IPS-15b (cell line): ENCODE data around the gene ADGRB2.

Experiments
- H3K27me3 ChIP-seq: one replicate; pipeline ENCODE4 v1.6.1; 2013; ENCODE audit warnings: low read length; ENCODE audit not compliant: control insufficient read depth, insufficient read depth
- H3K36me3 ChIP-seq: one replicate; pipeline ENCODE4 v1.6.1; 2013; ENCODE audit warnings: low read length; ENCODE audit not compliant: control insufficient read depth, insufficient read depth
- H3K4me1 ChIP-seq: one replicate; pipeline ENCODE4 v1.6.1; 2013; ENCODE audit warnings: mild to moderate bottlenecking, low read length; ENCODE audit not compliant: control insufficient read depth, insufficient read depth
- H3K4me3 ChIP-seq: one replicate; pipeline ENCODE4 v1.5.1; 2013; ENCODE audit warnings: low read depth, low read length
- H3K9ac ChIP-seq: one replicate; pipeline ENCODE4 v1.6.1; 2013; ENCODE audit warnings: low read depth, mild to moderate bottlenecking, low read length
- H3K9me3 ChIP-seq: one replicate; pipeline ENCODE4 v1.6.1; 2013; ENCODE audit warnings: mild to moderate bottlenecking, low read length; ENCODE audit not compliant: control insufficient read depth, insufficient read depth

ADGRB2 gene

DNA sequence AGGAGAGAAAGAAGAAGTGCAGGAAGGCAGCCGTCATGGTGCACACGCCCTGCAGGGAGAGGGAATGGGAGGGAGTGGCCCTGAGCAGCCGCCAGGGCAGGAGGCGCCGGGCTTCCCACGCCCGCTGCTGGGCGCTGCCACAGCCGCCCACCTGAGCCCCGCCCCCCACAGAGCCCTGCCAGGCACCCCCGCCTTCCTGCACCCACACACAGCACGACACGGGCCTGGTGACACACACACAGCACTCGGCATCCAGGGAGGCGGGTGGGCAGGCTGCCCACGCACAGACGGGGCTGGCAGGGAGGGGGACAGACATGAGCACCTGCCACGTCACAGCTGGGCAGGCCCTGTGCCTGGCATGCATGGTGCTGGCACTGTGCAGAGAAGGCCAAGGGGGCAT, 27.5 kb downstream of the ADGRB2 start:
- Histone ChIP-seq H3K36me3 (peaks cover 29% of the 10 kb centered on the region), H3K4me1 (no peaks in the 10 kb centered on the region), H3K9me3 (no peaks in the 10 kb centered on the region), H3K9ac (no peak overlapping the region), H3K27me3 (no peaks in the 10 kb centered on the region), H3K4me3 (no peak overlapping the region)

GRCh38 chr1:31735571-31735970, 28.6 kb downstream of the ADGRB2 start:
- Histone ChIP-seq H3K9me3 (no peaks in the 10 kb centered on the region), H3K4me1 (no peaks in the 10 kb centered on the region), H3K9ac (no peak overlapping the region), H3K4me3 (no peak overlapping the region), H3K36me3 (peaks cover 30% of the 10 kb centered on the region), H3K27me3 (no peaks in the 10 kb centered on the region)

DNA sequence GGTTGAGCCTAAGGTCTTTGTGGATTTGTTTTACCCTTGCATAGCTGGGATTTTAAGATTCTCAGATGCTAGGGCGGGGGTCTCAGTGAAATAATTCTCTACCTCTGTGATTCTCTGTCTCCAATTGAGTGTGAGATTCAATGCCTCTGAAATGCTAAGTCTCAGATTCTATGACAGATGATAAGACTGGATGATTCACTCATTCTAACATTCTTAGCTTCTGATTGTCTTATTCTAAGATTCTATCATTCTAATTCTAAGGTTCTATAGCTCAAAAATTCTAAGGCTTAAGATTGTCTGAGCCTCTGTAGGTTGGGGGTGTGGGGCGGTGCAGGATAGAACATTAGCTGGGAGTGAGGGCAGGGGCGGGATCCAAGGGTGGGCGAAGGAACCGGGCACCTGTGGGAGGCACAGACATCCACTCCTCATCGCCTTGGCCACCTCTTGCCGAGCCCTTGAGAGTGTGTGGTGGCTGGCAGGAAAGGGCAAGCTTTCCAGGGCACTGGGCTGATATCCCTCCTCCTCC, 29.5 kb downstream of the ADGRB2 start:
- Histone ChIP-seq H3K9me3 (no peaks in the 10 kb centered on the region), H3K36me3 (peaks cover 29% of the 10 kb centered on the region), H3K27me3 (no peaks in the 10 kb centered on the region), H3K9ac (no peak overlapping the region), H3K4me1 (no peaks in the 10 kb centered on the region), H3K4me3 (no peak overlapping the region)

DNA sequence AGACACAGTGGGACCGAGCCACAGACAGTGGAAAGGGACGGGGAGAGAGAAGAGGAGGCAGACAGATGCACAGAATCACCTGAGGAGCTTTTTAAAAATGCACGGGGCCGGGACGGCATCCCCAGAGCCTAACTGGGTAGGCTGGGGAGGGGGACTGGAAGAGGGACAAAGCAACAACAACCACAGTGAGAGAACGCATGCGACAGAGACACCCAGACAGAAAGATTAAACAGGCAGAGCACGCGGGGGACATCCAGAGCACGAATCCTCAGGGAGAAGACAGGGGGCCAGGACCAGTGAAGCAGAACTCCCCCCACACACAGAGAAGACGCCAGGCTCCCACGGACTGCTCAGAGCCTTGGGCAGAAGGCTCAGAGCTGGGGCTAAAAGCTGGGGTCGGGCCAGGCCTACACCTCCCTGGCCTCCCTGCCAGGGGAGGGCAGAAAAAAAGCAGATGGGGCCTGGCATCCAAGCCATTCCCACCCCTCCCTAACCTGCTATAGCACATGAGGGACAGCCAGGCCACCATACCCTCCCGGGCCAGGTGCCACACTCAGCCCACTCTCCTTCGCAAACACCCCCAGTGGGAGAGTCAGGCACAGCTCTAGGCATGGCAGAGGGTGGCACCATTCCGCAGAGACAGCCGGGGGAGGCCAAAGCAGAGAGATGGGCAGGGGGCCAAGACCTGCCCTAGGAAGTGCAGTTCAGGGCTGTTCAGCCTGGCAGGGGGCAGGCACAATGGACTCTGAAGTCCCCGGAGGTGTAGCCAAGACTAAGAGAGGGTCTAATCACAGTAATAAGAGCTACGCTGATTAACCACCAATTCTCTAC, 30.5 kb downstream of the ADGRB2 start:
- H3K36me3 ChIP-seq, result peaks cover 25% of the 10 kb centered on the region
- H3K9me3 ChIP-seq, result no peaks in the 10 kb centered on the region
- no peaks in the 10 kb centered on the region for H3K27me3 ChIP-seq
- H3K4me3 ChIP-seq, result no peak overlapping the region
- H3K4me1 ChIP-seq, result no peaks in the 10 kb centered on the region
- no peak overlapping the region for H3K9ac ChIP-seq

DNA sequence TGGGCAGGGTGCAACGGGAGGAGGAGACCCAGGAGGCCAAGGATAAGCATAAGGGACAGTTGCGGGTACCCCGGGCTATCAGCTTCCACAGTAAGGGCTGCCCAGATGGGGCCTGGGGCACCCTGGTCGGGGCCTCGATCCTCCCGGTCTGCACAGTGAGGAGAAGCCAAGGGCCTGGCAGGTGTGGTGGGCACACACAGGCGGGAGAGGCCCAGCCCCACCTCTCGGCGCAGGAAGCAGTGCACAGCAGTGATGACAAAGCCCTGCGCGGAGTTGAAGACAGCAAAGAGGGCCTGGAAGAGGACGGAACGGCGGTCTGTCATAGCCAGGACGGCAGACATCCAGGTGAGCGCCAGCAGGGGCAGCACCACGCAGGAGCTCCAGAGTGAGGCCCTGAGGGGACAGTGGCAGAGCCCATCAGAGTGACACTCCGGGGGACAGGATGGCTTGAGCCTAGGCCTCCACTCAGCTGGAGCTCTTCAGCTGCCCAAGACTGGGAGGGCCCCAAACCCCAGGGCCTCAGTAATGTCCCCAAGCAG, 31.3 kb downstream of the ADGRB2 start:
- Histone ChIP-seq H3K4me1 (no peaks in the 10 kb centered on the region), H3K27me3 (no peaks in the 10 kb centered on the region), H3K9me3 (no peaks in the 10 kb centered on the region), H3K9ac (no peak overlapping the region), H3K4me3 (no peak overlapping the region), H3K36me3 (peaks cover 18% of the 10 kb centered on the region)

DNA sequence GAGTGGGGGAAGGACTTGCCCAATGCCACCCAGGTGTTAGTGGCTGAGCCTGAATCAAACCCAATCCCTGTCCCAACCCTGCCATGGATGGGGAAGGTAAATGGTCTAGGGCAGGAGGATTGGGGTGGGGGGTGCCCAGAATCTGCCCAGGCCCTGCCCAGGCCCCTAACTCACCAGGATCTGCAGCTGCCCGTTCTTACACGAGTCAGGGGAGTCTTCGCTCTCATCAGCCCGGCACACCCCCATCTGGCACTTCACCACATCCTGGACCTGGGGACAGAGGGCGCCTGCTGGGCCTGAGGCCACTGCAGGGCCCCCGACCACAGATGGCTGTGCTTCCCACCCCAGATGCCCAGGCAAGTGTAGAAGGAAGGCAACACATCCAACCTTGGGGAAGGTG, 31.8 kb downstream of the ADGRB2 start:
- no peak overlapping the region for H3K9ac ChIP-seq
- no peaks in the 10 kb centered on the region for H3K27me3 ChIP-seq
- no peak overlapping the region for H3K4me3 ChIP-seq
- H3K36me3 ChIP-seq, result peaks cover 18% of the 10 kb centered on the region
- no peaks in the 10 kb centered on the region for H3K9me3 ChIP-seq
- H3K4me1 ChIP-seq, result no peaks in the 10 kb centered on the region

DNA sequence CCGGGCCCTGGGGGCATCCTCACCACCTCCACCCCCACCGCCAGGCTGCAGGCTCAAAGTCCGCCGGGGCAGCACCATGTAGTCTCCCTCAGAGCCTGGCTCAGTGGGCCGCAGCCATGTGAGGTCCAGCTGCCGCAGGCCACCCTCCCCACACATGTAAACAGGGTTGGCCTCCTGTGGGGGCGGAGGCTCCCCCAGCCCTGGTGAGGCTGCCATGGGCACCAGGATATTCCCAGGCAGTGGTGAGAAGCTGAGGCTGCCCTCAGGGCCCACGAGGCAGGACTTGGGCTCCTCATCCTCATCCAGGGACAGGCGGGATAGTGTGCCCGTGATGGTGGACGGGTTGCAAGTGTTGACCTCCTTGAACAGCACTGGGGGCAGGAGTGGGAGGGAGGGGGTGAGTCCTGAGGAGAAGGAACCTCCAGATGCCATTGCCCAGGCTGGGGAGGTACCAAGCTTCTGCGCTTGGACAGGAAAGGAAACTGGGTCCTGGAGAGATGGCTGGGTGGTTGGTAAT, 33.0 kb downstream of the ADGRB2 start:
- H3K4me1 ChIP-seq, result no peaks in the 10 kb centered on the region
- no peak overlapping the region for H3K9ac ChIP-seq
- H3K4me3 ChIP-seq, result no peak overlapping the region
- peaks cover 16% of the 10 kb centered on the region for H3K36me3 ChIP-seq
- no peaks in the 10 kb centered on the region for H3K9me3 ChIP-seq
- H3K27me3 ChIP-seq, result no peaks in the 10 kb centered on the region

- Histone ChIP-seq H3K9ac (no peak overlapping the region), H3K4me3 (no peak overlapping the region), H3K9me3 (no peaks in the 10 kb centered on the region), H3K27me3 (no peaks in the 10 kb centered on the region), H3K4me1 (no peaks in the 10 kb centered on the region), H3K36me3 (peaks cover 15% of the 10 kb centered on the region)
Observed at GRCh38 chr1:31730336-31731048, 33.6 kb downstream of the ADGRB2 start.

- H3K4me3 ChIP-seq, result no peak overlapping the region
- peaks cover 12% of the 10 kb centered on the region for H3K36me3 ChIP-seq
- no peak overlapping the region for H3K9ac ChIP-seq
- no peaks in the 10 kb centered on the region for H3K27me3 ChIP-seq
- no peaks in the 10 kb centered on the region for H3K9me3 ChIP-seq
- no peaks in the 10 kb centered on the region for H3K4me1 ChIP-seq
Observed at GRCh38 chr1:31727849-31728248, 36.3 kb downstream of the ADGRB2 start.

- no peaks in the 10 kb centered on the region for H3K9me3 ChIP-seq
- H3K36me3 ChIP-seq, result peaks cover 12% of the 10 kb centered on the region
- no peaks in the 10 kb centered on the region for H3K4me1 ChIP-seq
- H3K27me3 ChIP-seq, result no peaks in the 10 kb centered on the region
- no peak overlapping the region for H3K9ac ChIP-seq
- H3K4me3 ChIP-seq, result no peak overlapping the region
Observed at GRCh38 chr1:31727195-31727594, 36.9 kb downstream of the ADGRB2 start.

- H3K27me3 ChIP-seq, result peaks cover under 1% of the 10 kb centered on the region
- no peak overlapping the region for H3K9ac ChIP-seq
- no peaks in the 10 kb centered on the region for H3K4me1 ChIP-seq
- no peak overlapping the region for H3K4me3 ChIP-seq
- peaks cover 12% of the 10 kb centered on the region for H3K36me3 ChIP-seq
- no peaks in the 10 kb centered on the region for H3K9me3 ChIP-seq
Observed at GRCh38 chr1:31726715-31727114, 37.4 kb downstream of the ADGRB2 start.
